Upper lobe of left lung (tissue), 4 donors: ENCODE results near the gene IP6K2.
"Not testable (repeated sequence)": the region's sequence is repeated elsewhere in the genome, so short reads cannot be mapped to it uniquely, and the experiment has no call there.

Source experiments
- EP300 ChIP-seq, 4 donors: sonication (generic); formaldehyde crosslinking; IDR thresholded peaks; one replicate each; pipeline ENCODE4 v1.5.1; 2017; ENCODE audit warnings: antibody characterized with exemption in 4 of 4, control low read depth in 2 of 4
- POLR2A ChIP-seq, 4 donors: fragments of 450-650 bp; IDR thresholded peaks; one replicate each; pipeline ENCODE4 v1.5.1; 2016 to 2017; ENCODE audit warnings: antibody characterized with exemption in 4 of 4, mild to moderate bottlenecking in 2 of 4
- POLR2AphosphoS5 ChIP-seq, 2 donors: sonication (generic); formaldehyde crosslinking; IDR thresholded peaks; one replicate each; pipeline ENCODE4 v1.5.1; 2017; ENCODE audit warnings: antibody characterized with exemption in 2 of 2
- TF ChIP-seq, protein P1 (sequence below), 6 experiments: fragments of 450-650 bp in 4 of 6; fragments of 200-600 bp in 2 of 6; sonication (generic) in 2 of 6; IDR thresholded peaks; one replicate each; pipeline ENCODE4 v1.5.1; 2016 to 2019; ENCODE audit warnings: antibody characterized with exemption in 6 of 6

DNA sequence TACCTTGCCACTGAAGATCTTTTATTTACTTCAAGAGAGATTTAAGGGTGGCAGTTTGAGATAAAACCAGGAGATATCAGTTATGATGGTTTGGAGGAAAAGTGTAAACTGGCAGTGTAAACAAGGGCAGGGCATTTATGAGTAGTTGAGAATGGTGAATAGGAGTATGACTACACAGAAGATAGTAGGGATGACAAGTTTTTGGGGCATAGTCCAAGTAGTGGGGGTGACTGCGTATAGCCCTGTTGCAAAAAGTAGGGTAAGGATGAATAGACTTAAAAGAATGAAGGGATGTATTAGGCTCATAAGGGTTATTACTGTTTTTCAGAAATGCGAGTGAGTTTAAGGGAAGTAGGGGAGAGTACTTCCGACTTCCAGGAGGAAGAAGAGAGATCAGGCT is 6.3 kb upstream of the IP6K2 start:
- TF ChIP-seq, protein P1, sequence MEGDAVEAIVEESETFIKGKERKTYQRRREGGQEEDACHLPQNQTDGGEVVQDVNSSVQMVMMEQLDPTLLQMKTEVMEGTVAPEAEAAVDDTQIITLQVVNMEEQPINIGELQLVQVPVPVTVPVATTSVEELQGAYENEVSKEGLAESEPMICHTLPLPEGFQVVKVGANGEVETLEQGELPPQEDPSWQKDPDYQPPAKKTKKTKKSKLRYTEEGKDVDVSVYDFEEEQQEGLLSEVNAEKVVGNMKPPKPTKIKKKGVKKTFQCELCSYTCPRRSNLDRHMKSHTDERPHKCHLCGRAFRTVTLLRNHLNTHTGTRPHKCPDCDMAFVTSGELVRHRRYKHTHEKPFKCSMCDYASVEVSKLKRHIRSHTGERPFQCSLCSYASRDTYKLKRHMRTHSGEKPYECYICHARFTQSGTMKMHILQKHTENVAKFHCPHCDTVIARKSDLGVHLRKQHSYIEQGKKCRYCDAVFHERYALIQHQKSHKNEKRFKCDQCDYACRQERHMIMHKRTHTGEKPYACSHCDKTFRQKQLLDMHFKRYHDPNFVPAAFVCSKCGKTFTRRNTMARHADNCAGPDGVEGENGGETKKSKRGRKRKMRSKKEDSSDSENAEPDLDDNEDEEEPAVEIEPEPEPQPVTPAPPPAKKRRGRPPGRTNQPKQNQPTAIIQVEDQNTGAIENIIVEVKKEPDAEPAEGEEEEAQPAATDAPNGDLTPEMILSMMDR (IDR thresholded peaks at IDR 0.05) = not testable (repeated sequence)
- not testable (repeated sequence) for TF ChIP-seq EP300, POLR2A, POLR2AphosphoS5 (IDR thresholded peaks at IDR 0.05)
